H9 (cell line): ENCODE data around the gene FFAR3. TPM values are rescaled to one million over a fixed set of nuclear protein-coding genes. Genes with fewer than 3 reads are reported as not detected.

Experiments
- DNase-seq: peaks from one replicate; pipeline ENCODE4 v3.0.0-alpha.2; 2017
- H2AFZ ChIP-seq: one replicate; pipeline ENCODE4 v1.6.1; 2013; ENCODE audit warnings: mild to moderate bottlenecking, low read length, control low read depth, moderate library complexity
- H2AK5ac ChIP-seq: 2 replicates; pipeline ENCODE4 v1.6.1; 2013; ENCODE audit warnings: low read length, control low read depth, mixed read lengths; ENCODE audit not compliant: insufficient read length
- H2BK120ac ChIP-seq: one replicate; pipeline ENCODE4 v1.6.1; 2013; ENCODE audit warnings: low read depth, mild to moderate bottlenecking, low read length, control low read depth, inconsistent platforms; ENCODE audit not compliant: poor library complexity, severe bottlenecking
- H2BK12ac ChIP-seq: 2 replicates; pipeline ENCODE4 v1.6.1; 2013; ENCODE audit warnings: low read length, control low read depth, mixed read lengths, low read depth; ENCODE audit not compliant: insufficient read length
- H2BK15ac ChIP-seq: 2 replicates; pipeline ENCODE4 v1.6.1; 2013; ENCODE audit warnings: low read depth, low read length, control low read depth
- H2BK20ac ChIP-seq: one replicate; pipeline ENCODE4 v1.6.1; 2013; ENCODE audit warnings: low read depth, mild to moderate bottlenecking, low read length, control low read depth, inconsistent platforms; ENCODE audit not compliant: poor library complexity, severe bottlenecking
- H2BK5ac ChIP-seq: 2 replicates; pipeline ENCODE4 v1.6.1; 2013; ENCODE audit warnings: low read length, control low read depth, mixed read lengths; ENCODE audit not compliant: insufficient read length
- H3K14ac ChIP-seq: 2 replicates; pipeline ENCODE4 v1.6.1; 2013; ENCODE audit warnings: low read length, control low read depth; ENCODE audit not compliant: insufficient read depth
- H3K18ac ChIP-seq: 2 replicates; pipeline ENCODE4 v1.6.1; 2013; ENCODE audit warnings: low read depth, mild to moderate bottlenecking, mixed read lengths, low read length, control low read depth; ENCODE audit not compliant: insufficient read length
- H3K23ac ChIP-seq: 2 replicates; pipeline ENCODE4 v1.6.1; 2013; ENCODE audit warnings: low read length, control low read depth, mixed read lengths, low read depth; ENCODE audit not compliant: insufficient read length
- H3K23me2 ChIP-seq: 2 replicates; pipeline ENCODE4 v1.6.1; 2013; ENCODE audit warnings: low read depth, mild to moderate bottlenecking, mixed read lengths, low read length, control low read depth; ENCODE audit not compliant: insufficient read length, poor library complexity, severe bottlenecking
- H3K27ac ChIP-seq: 2 replicates; pipeline ENCODE4 v1.5.1; 2013; ENCODE audit warnings: low read length, control low read depth, mixed read lengths, low read depth; ENCODE audit not compliant: insufficient read length
- H3K27me3 ChIP-seq: 2 replicates; pipeline ENCODE4 v1.6.1; 2013; ENCODE audit warnings: low read length, control low read depth, inconsistent platforms; ENCODE audit not compliant: insufficient read depth
- H3K4ac ChIP-seq: 2 replicates; pipeline ENCODE4 v1.6.1; 2013; ENCODE audit warnings: low read depth, mild to moderate bottlenecking, control low read depth, inconsistent platforms, low read length, moderate library complexity
- H3K4me1 ChIP-seq: 2 replicates; pipeline ENCODE4 v1.6.1; 2013; ENCODE audit warnings: low read length, control low read depth, inconsistent platforms; ENCODE audit not compliant: insufficient read depth
- H3K4me2 ChIP-seq: 2 replicates; pipeline ENCODE4 v1.6.1; 2013; ENCODE audit warnings: low read length, control low read depth, mixed read lengths; ENCODE audit not compliant: insufficient read length, insufficient read depth
- H3K56ac ChIP-seq: 2 replicates; pipeline ENCODE4 v1.6.1; 2013; ENCODE audit warnings: low read depth, mild to moderate bottlenecking, mixed read lengths, low read length, control low read depth; ENCODE audit not compliant: insufficient read length
- H3K79me1 ChIP-seq: 2 replicates; pipeline ENCODE4 v1.6.1; 2013; ENCODE audit warnings: low read depth, mild to moderate bottlenecking, moderate library complexity, low read length, control low read depth, inconsistent platforms; ENCODE audit not compliant: insufficient read depth, poor library complexity, severe bottlenecking
- H3K79me2 ChIP-seq: 2 replicates; pipeline ENCODE4 v1.6.1; 2013; ENCODE audit warnings: low read length, control low read depth, inconsistent platforms; ENCODE audit not compliant: insufficient read depth
- H3K9ac ChIP-seq: 2 replicates; pipeline ENCODE4 v1.6.1; 2013; ENCODE audit warnings: low read length, control low read depth, mixed read lengths; ENCODE audit not compliant: insufficient read length; ENCODE audit errors: extremely low read depth
- H3K9me3 ChIP-seq: one replicate; pipeline ENCODE4 v1.6.1; 2013; ENCODE audit warnings: low read depth, low read length, inconsistent platforms; ENCODE audit not compliant: control insufficient read depth
- H3T11ph ChIP-seq: one replicate; pipeline ENCODE4 v1.6.1; 2013; ENCODE audit warnings: mild to moderate bottlenecking, low read length, control low read depth, inconsistent platforms
- H4K20me1 ChIP-seq: one replicate; pipeline ENCODE4 v1.6.1; 2013; ENCODE audit not compliant: control insufficient read depth, insufficient read length, insufficient read depth
- H4K5ac ChIP-seq: 2 replicates; pipeline ENCODE4 v1.6.1; 2013; ENCODE audit warnings: low read depth, mild to moderate bottlenecking, mixed read lengths, low read length, control low read depth; ENCODE audit not compliant: insufficient read length
- H4K8ac ChIP-seq: replicated peaks from 2 replicates; pipeline ENCODE4 v1.6.1; 2013; ENCODE audit warnings: low read length, control low read depth, mixed read lengths, low read depth; ENCODE audit not compliant: insufficient read length
- H4K91ac ChIP-seq: 2 replicates; pipeline ENCODE4 v1.6.1; 2013; ENCODE audit warnings: low read depth, mild to moderate bottlenecking, moderate library complexity, mixed read lengths, low read length, control low read depth; ENCODE audit not compliant: insufficient read length
- H3K27ac Mint-ChIP-seq, 3 experiments: 2 replicates in 2 of 3; 3 replicates in 1 of 3; pipeline ENCODE4 v1.8.0; 2020 to 2021; ENCODE audit warnings: mixed read lengths in 3 of 3, mild to moderate bottlenecking in 1 of 3, moderate library complexity in 1 of 3
- H3K27me3 Mint-ChIP-seq: 2 replicates; pipeline ENCODE4 v1.8.0; 2021; ENCODE audit warnings: low read depth, mild to moderate bottlenecking, moderate library complexity, mixed read lengths
- H3K36me3 Mint-ChIP-seq, 3 experiments: 2 replicates in 2 of 3; 3 replicates in 1 of 3; pipeline ENCODE4 v1.8.0; 2020 to 2021; ENCODE audit warnings: low read depth in 3 of 3, mixed read lengths in 3 of 3; ENCODE audit not compliant: insufficient read depth in 1 of 3
- H3K4me1 Mint-ChIP-seq, 2 experiments: 2 replicates each; pipeline ENCODE4 v1.8.0; 2020; ENCODE audit warnings: mixed read lengths in 2 of 2
- H3K4me3 Mint-ChIP-seq, 2 experiments: 2 replicates in 1 of 2; 3 replicates in 1 of 2; pipeline ENCODE4 v1.8.0; 2020 to 2021; ENCODE audit warnings: mild to moderate bottlenecking in 2 of 2, mixed read lengths in 2 of 2, moderate library complexity in 1 of 2
- H3K9me3 Mint-ChIP-seq, 2 experiments: 2 replicates in 1 of 2; 3 replicates in 1 of 2; pipeline ENCODE4 v1.8.0; 2020; ENCODE audit warnings: mild to moderate bottlenecking in 2 of 2, mixed read lengths in 2 of 2, moderate library complexity in 1 of 2
- WGBS: extraction: QIAGEN DNeasy Blood & Tissue Kit; methylation state at CpG from one replicate; pipeline ENCODE4 v1.1.7; 2013; ENCODE audit warnings: missing lambda C conversion rate, low lambda C conversion rate, mixed read lengths; ENCODE audit not compliant: insufficient read length; ENCODE audit errors: extremely low coverage; 5-methylcytosine and 5-hydroxymethylcytosine counted together
- total RNA-seq: library from RNA; stranded (reverse); gene quantifications from 2 replicates; pipeline ENCODE4 v1.2.1, GENCODE V29; 2021
- TF ChIP-seq, protein P1 (sequence below): fragments of 200-600 bp; sonication (generic); conservative IDR thresholded peaks from 3 replicates; pipeline ENCODE4 v1.8.0; 2021; ENCODE audit warnings: antibody characterized with exemption, mild to moderate bottlenecking

The FFAR3 gene
- total RNA-seq, 1 experiment from 2014 or later: not detected

- Histone ChIP-seq H2BK20ac (no peak overlapping the region), H3K23ac (no peak overlapping the region), H2AFZ (no peak overlapping the region), H4K5ac (no peak overlapping the region), H3K4me1 (no peaks in the 10 kb centered on the region; the same call in 1 of the 2 replicates), H3K27me3 (no peaks in the 10 kb centered on the region), H3K23me2 (peaks cover 4% of the 10 kb centered on the region), H3K4me2 (no peak overlapping the region), H3K9ac (no peak overlapping the region), H2BK12ac (no peak overlapping the region), H3K14ac (no peak overlapping the region), H3K79me2 (no peaks in the 10 kb centered on the region), H3K18ac (no peak overlapping the region), H4K20me1 (no peaks in the 10 kb centered on the region), H3K79me1 (no peaks in the 10 kb centered on the region), H2BK5ac (no peak overlapping the region), H3K9me3 (no peaks in the 10 kb centered on the region), H3T11ph (no peak overlapping the region), H3K27ac (no peak overlapping the region), H4K8ac (no peak overlapping the region), H3K4ac (no peak overlapping the region), H2AK5ac (no peak overlapping the region), H4K91ac (no peak overlapping the region), H2BK120ac (no peak overlapping the region), H3K56ac (no peak overlapping the region), H2BK15ac (no peak overlapping the region)
- Mint-ChIP-seq H3K36me3 (no peaks in the 10 kb centered on the region; a peak in 1 of 7 replicates), H3K9me3 (no peaks in the 10 kb centered on the region), H3K27ac (no peak overlapping the region), H3K4me1 (peaks cover 9 to 13% of the 10 kb centered on the region in 2 experiments), H3K27me3 (peaks cover 30% of the 10 kb centered on the region), H3K4me3 (no peak overlapping the region)
- TF ChIP-seq, protein P1, sequence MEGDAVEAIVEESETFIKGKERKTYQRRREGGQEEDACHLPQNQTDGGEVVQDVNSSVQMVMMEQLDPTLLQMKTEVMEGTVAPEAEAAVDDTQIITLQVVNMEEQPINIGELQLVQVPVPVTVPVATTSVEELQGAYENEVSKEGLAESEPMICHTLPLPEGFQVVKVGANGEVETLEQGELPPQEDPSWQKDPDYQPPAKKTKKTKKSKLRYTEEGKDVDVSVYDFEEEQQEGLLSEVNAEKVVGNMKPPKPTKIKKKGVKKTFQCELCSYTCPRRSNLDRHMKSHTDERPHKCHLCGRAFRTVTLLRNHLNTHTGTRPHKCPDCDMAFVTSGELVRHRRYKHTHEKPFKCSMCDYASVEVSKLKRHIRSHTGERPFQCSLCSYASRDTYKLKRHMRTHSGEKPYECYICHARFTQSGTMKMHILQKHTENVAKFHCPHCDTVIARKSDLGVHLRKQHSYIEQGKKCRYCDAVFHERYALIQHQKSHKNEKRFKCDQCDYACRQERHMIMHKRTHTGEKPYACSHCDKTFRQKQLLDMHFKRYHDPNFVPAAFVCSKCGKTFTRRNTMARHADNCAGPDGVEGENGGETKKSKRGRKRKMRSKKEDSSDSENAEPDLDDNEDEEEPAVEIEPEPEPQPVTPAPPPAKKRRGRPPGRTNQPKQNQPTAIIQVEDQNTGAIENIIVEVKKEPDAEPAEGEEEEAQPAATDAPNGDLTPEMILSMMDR: no peak
- DNase-seq: no peak
- WGBS: no CpG with 5 or more reads among the region's 18 CpGs
Observed at GRCh38 chr19:35352177-35352447, 6.1 kb upstream of the FFAR3 start.
